Ishikawa (cell line): Measurements from ENCODE around the gene ADD3.

ENCODE experiments used
- CEBPB ChIP-seq: IDR thresholded peaks from 2 replicates; pipeline ENCODE4 v1.6.1; 2012
- CREB1 ChIP-seq: IDR thresholded peaks from 2 replicates; pipeline ENCODE4 v1.6.1; 2012; ENCODE audit warnings: low read depth
- EGR1 ChIP-seq: IDR thresholded peaks from 2 replicates; pipeline ENCODE4 v1.6.1; 2012
- EP300 ChIP-seq: IDR thresholded peaks from 2 replicates; pipeline ENCODE4 v1.6.1; 2012; ENCODE audit warnings: borderline replicate concordance
- FOXM1 ChIP-seq: IDR thresholded peaks from 2 replicates; pipeline ENCODE4 v1.6.1; 2012; ENCODE audit warnings: low read depth, borderline replicate concordance
- NFIC ChIP-seq: IDR thresholded peaks from 2 replicates; pipeline ENCODE4 v1.6.1; 2012
- RAD21 ChIP-seq: IDR thresholded peaks from 2 replicates; pipeline ENCODE4 v1.6.1; 2012; ENCODE audit warnings: low read depth
- TAF1 ChIP-seq: IDR thresholded peaks from 2 replicates; pipeline ENCODE4 v1.6.1; 2012; ENCODE audit warnings: low read depth, mild to moderate bottlenecking
- TCF12 ChIP-seq: IDR thresholded peaks from 2 replicates; pipeline ENCODE4 v1.6.1; 2012; ENCODE audit warnings: low read depth
- TEAD4 ChIP-seq: IDR thresholded peaks from 2 replicates; pipeline ENCODE4 v1.6.1; 2012
- USF1 ChIP-seq: IDR thresholded peaks from 2 replicates; pipeline ENCODE4 v1.6.1; 2012
- YY1 ChIP-seq: IDR thresholded peaks from 2 replicates; pipeline ENCODE4 v1.6.1; 2012; ENCODE audit warnings: low read depth
- ZBTB7A ChIP-seq: IDR thresholded peaks from 2 replicates; pipeline ENCODE4 v1.6.1; 2012; ENCODE audit warnings: low read depth
- TF ChIP-seq, protein P1 (sequence below): IDR thresholded peaks from 2 replicates; pipeline ENCODE4 v1.6.1; 2012
- TF ChIP-seq, protein P2 (sequence below): IDR thresholded peaks from 2 replicates; pipeline ENCODE4 v1.6.1; 2012; ENCODE audit warnings: low read depth, mild to moderate bottlenecking

ADD3 gene

DNA sequence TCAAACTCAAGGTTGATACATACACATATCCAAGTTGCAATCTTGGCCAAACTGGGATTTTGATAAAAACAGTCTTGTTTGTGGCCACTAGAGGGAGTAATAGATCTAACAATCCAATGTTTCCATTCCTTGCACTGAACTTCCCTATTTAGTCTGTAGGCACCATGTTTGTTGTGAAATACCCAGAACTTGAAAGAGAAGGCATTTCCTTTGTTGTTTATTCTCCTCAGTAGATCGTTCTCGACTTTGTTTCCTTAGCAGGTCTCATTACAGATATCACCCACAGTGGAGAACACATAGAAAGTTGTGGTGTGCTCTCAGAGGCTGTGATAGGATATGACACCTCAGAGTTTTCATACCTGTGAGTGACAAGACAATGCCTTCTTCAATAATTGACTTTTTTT is 129.4 kb downstream of the ADD3 start:
- no peak for TF ChIP-seq TCF12
- TF ChIP-seq RAD21, result peak; percentile 95
- peak; percentile 84 for TF ChIP-seq CEBPB

GRCh38 chr10:110138197-110138812 is 130.5 kb downstream of the ADD3 start:
- TF ChIP-seq NFIC (no peak), RAD21 (peak; percentile 77)

DNA sequence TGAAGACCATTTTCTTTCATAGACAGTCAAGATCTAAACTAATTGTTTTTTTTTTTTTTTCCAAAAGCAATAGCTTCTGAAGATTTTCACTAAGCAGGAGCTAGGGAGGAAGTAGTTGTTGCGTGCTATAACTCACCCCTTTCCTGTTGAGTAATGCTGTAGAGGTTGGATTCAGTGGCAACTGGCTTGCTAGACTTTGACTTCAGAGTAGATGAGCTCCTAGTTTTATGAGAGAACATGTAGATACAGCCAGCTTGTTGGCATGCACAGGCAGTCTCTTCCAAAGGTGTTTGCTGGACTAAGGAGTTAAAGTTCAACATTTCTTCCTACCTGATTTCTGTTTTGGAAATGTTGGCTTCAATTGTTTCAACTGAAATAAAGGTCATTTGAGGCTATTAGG is 133.4 kb downstream of the ADD3 start:
- TF ChIP-seq CEBPB (no peak), ZBTB7A (no peak), USF1 (no peak)

GRCh38 chr10:110141871-110142635 is 134.3 kb downstream of the ADD3 start:
- TF ChIP-seq NFIC (peak; percentile 45), YY1 (no peak)

DNA sequence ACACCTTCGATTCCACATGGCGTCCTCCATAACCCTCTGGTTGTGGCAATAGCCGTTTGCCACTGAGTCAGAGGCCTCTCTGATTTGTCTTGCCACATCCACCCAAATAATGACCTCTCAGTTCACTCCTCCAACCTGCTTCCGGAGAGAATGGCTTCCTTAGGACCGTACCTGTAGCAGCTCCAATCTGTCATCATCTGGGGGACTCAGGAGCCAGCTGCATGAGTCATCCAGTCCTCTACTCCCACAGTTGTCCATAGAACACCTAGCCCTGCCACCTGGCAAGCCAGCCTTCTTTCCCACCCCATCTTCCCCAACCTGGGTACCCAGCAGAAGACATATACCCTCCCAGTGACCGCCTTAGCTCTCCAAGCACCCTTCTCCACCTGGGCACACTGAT is 135.2 kb downstream of the ADD3 start:
- TF ChIP-seq TAF1 (no peak), NFIC (no peak), TEAD4 (no peak), CEBPB (no peak), EGR1 (no peak), CREB1 (no peak), EP300 (no peak), FOXM1 (no peak), RAD21 (no peak), ZBTB7A (no peak)
- TF ChIP-seq, protein P1, sequence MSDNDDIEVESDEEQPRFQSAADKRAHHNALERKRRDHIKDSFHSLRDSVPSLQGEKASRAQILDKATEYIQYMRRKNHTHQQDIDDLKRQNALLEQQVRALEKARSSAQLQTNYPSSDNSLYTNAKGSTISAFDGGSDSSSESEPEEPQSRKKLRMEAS, result no peak
- TF ChIP-seq, protein P2, sequence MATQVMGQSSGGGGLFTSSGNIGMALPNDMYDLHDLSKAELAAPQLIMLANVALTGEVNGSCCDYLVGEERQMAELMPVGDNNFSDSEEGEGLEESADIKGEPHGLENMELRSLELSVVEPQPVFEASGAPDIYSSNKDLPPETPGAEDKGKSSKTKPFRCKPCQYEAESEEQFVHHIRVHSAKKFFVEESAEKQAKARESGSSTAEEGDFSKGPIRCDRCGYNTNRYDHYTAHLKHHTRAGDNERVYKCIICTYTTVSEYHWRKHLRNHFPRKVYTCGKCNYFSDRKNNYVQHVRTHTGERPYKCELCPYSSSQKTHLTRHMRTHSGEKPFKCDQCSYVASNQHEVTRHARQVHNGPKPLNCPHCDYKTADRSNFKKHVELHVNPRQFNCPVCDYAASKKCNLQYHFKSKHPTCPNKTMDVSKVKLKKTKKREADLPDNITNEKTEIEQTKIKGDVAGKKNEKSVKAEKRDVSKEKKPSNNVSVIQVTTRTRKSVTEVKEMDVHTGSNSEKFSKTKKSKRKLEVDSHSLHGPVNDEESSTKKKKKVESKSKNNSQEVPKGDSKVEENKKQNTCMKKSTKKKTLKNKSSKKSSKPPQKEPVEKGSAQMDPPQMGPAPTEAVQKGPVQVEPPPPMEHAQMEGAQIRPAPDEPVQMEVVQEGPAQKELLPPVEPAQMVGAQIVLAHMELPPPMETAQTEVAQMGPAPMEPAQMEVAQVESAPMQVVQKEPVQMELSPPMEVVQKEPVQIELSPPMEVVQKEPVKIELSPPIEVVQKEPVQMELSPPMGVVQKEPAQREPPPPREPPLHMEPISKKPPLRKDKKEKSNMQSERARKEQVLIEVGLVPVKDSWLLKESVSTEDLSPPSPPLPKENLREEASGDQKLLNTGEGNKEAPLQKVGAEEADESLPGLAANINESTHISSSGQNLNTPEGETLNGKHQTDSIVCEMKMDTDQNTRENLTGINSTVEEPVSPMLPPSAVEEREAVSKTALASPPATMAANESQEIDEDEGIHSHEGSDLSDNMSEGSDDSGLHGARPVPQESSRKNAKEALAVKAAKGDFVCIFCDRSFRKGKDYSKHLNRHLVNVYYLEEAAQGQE, result no peak

DNA sequence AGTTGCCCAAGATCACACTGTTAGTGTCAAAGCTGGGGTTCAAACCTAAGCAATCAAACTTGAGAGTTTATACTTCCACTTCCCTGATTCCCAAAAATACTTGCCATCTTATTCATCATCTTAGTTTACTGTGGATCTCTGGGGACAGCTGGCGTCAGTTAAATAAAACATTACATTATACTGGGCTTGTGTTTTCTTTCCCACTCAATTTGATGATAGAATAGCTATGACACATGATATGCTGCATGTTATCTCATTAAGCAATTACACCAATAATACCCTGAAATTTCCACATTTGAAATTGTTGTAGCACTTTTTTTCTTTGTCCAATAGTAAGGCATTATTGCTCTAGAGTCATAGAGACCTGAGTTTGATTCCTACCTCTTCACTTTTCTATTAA is 136.7 kb downstream of the ADD3 start:
- TF ChIP-seq CEBPB, result no peak
- no peak for TF ChIP-seq TAF1
- TF ChIP-seq FOXM1, result no peak
- TF ChIP-seq CREB1, result no peak
- no peak for TF ChIP-seq TEAD4
- TF ChIP-seq, protein P2, result no peak

GRCh38 chr10:110147961-110148360 is 140.2 kb downstream of the ADD3 start:
- TF ChIP-seq EGR1 (no peak), EP300 (no peak), CREB1 (no peak), RAD21 (no peak), TEAD4 (no peak), CEBPB (no peak), YY1 (no peak), NFIC (no peak), FOXM1 (no peak), TCF12 (no peak), USF1 (no peak), TAF1 (no peak), ZBTB7A (no peak)
- TF ChIP-seq, protein P1, result no peak
- TF ChIP-seq, protein P2, result no peak
